Ascending aorta (tissue), 2 donors: ENCODE measurements around the gene CCNG1. TPM values are rescaled to one million over a fixed set of nuclear protein-coding genes. Genes with fewer than 3 reads are reported as not detected.

ENCODE experiments used
- DNase-seq, 2 donors: peaks; one replicate each; pipeline ENCODE4 v3.0.0-alpha.2; 2019; ENCODE audit warnings: low spot score in 2 of 2
- H3K27ac ChIP-seq, 2 donors: fragments of 200-600 bp; sonication (generic); one replicate each; pipeline ENCODE4 v1.5.1; 2016 to 2017; ENCODE audit warnings: mild to moderate bottlenecking in 1 of 2
- H3K27me3 ChIP-seq: fragments of 200-600 bp; sonication (generic); one replicate; pipeline ENCODE4 v1.5.1; 2017
- H3K36me3 ChIP-seq, 2 donors: fragments of 200-600 bp; sonication (generic); one replicate each; pipeline ENCODE4 v1.5.1; 2016
- H3K4me1 ChIP-seq, 2 donors: fragments of 200-600 bp; sonication (generic); one replicate each; pipeline ENCODE4 v1.5.1; 2016 to 2017; ENCODE audit warnings: mild to moderate bottlenecking in 1 of 2
- H3K4me3 ChIP-seq, 2 donors: fragments of 200-600 bp; sonication (generic); one replicate each; pipeline ENCODE4 v1.5.1; 2016 to 2017; ENCODE audit warnings: mild to moderate bottlenecking in 1 of 2
- H3K9me3 ChIP-seq, 2 donors: fragments of 200-600 bp; sonication (generic); one replicate each; pipeline ENCODE4 v1.5.1; 2016
- CTCF ChIP-seq, 3 experiments: fragments of 200-600 bp in 2 of 3; fragments of 450-650 bp in 1 of 3; sonication (generic) in 2 of 3; IDR thresholded peaks; one replicate each; pipeline ENCODE4 v1.5.1; 2016 to 2019; ENCODE audit warnings: antibody characterized with exemption in 3 of 3, mild to moderate bottlenecking in 1 of 3, moderate library complexity in 1 of 3
- intact Hi-C: fragments of 100-400 bp; cut with DNase I; formaldehyde crosslinking; loops from one replicate; pipeline ENCODE4 v1.15.1; 2023
- total RNA-seq: library from RNA; depleted of rRNA; stranded (reverse); fragments of >200 nt; gene quantifications from one replicate; pipeline ENCODE4 v1.1.0, GENCODE V29; 2016

Gene CCNG1
- total RNA-seq, 1 donor from 2014 or later: 20.5 TPM

- H3K27me3 ChIP-seq: no peaks in the 10 kb centered on the region
- H3K4me3 ChIP-seq: no peak overlapping the region
- no peaks in the 10 kb centered on the region for H3K9me3 ChIP-seq
- intact Hi-C loops: no loop called here
- DNase-seq: no peak
- no peak overlapping the region for H3K27ac ChIP-seq
- no peaks in the 10 kb centered on the region for H3K36me3 ChIP-seq
- TF ChIP-seq CTCF (IDR thresholded peaks at IDR 0.05): no peak
- H3K4me1 ChIP-seq: no peaks in the 10 kb centered on the region
Measured at GRCh38 chr5:163478126-163478981, 41.0 kb downstream of the CCNG1 start.

- Histone ChIP-seq H3K27ac (no peak overlapping the region), H3K36me3 (no peaks in the 10 kb centered on the region), H3K9me3 (no peaks in the 10 kb centered on the region), H3K27me3 (no peaks in the 10 kb centered on the region), H3K4me1 (no peaks in the 10 kb centered on the region), H3K4me3 (no peak overlapping the region)
- intact Hi-C loops: no loop called here
- no peak for TF ChIP-seq CTCF (IDR thresholded peaks at IDR 0.05)
- DNase-seq: no peak
Measured at GRCh38 chr5:163478982-163479271, 41.5 kb downstream of the CCNG1 start.

DNA sequence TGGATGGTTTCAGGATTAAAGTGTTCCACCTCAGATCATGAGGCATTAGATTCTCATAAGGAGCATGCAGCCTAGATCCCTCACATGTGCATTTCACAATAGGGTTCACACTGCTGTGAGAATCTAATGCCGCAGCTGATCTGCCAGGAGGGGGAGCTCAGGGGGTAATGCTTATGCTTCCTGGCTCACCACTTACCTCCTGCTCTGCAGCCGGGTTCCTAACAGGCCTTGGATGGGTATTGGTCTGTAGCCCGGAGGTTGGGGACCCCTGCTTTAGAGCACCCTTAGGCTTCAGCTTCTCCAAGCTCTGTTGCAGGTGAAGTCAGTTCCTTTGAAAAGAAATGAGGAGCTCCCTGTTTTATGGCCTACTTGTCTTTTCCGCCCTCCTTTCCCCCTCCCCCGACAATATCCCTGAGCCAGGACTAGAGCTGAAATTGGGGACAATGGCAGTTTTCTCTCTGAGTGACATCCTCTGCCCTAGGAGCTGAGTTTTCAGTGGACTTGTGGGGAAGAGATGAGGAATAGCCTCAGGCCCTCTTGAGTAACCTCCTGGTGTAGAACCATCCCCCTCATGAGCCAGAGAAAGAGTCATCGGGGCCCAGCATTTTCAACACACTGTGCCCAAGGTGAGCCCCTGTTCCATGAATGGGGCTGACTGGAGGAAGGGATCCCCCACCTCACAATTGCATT is 51.8 kb downstream of the CCNG1 start:
- Histone ChIP-seq H3K27ac (no peak overlapping the region), H3K9me3 (no peaks in the 10 kb centered on the region), H3K4me1 (no peaks in the 10 kb centered on the region), H3K36me3 (no peaks in the 10 kb centered on the region), H3K27me3 (no peaks in the 10 kb centered on the region), H3K4me3 (no peak overlapping the region)
- intact Hi-C loops: no loop called here
- DNase-seq: no peak
- no peak for TF ChIP-seq CTCF (IDR thresholded peaks at IDR 0.05)

GRCh38 chr5:163489745-163490075 is 52.3 kb downstream of the CCNG1 start:
- no peaks in the 10 kb centered on the region for H3K4me1 ChIP-seq
- intact Hi-C loops: no loop called here
- DNase-seq: no peak
- H3K27me3 ChIP-seq: no peaks in the 10 kb centered on the region
- no peak overlapping the region for H3K27ac ChIP-seq
- no peak overlapping the region for H3K4me3 ChIP-seq
- no peaks in the 10 kb centered on the region for H3K9me3 ChIP-seq
- no peaks in the 10 kb centered on the region for H3K36me3 ChIP-seq
- no peak for TF ChIP-seq CTCF (IDR thresholded peaks at IDR 0.05)

Other genes starting within 250 kb of the CCNG1 start
- gene NUDCD2, start 22.5 kb downstream of the CCNG1 start, total RNA-seq: 4.6 TPM
- gene HMMR, start 23.0 kb downstream of the CCNG1 start, total RNA-seq: not detected
- gene MAT2B, start 68.0 kb downstream of the CCNG1 start, total RNA-seq: 21.8 TPM